ENCODE results near the gene KRTAP19-8.

KRTAP19-8 gene, protein sequence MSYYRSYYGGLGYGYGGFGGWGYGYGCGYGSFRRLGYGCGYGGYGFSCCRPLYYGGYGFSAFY

DNA sequence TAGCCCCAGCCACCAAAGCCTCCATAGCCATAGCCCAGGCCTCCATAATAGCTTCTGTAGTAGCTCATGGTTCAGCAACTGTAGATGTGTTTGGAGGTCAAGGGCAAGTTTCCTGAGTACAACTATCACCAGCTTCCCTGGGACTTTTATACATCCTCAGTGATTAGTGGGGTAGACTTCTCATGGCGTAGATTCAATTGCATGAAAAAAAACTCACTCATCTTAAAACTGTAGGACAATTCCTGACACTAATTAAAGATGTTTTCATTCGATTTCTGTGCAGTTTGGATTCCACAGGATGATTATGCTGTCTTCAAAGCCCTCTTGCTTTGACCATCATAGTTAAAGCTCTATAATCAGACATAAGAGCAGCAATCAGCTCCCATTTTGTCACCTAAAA, at the start of gene KRTAP19-8:
Gene KRTAP19-8 (minus strand): TSS at position 101 of the 400 bp plus-strand sequence. CDS start 33 bp downstream, at position 68.
- no peaks in the 10 kb centered on the region for H3K36me3 ChIP-seq (ENCODE audit: insufficient read depth, low read length)
- H3K79me2 ChIP-seq (ENCODE audit: insufficient read depth, low read length), result no peaks in the 10 kb centered on the region
- no peaks in the 10 kb centered on the region for H3K9me3 ChIP-seq (ENCODE audit: low read length)
- H3K9me2 ChIP-seq (ENCODE audit: low read depth, low read length), result no peaks in the 10 kb centered on the region
- no peaks in the 10 kb centered on the region for H3K4me1 ChIP-seq (ENCODE audit: insufficient read depth, low read length, severe bottlenecking)
- H2AFZ ChIP-seq (ENCODE audit: low read length), result no peak within 1 kb of the TSS
- H3K4me3 ChIP-seq (ENCODE audit: low read depth, low read length, poor library complexity, severe bottlenecking), result no peak within 1 kb of the TSS
- no peak within 1 kb of the TSS for H3K9ac ChIP-seq (ENCODE audit: low read length)
- 0 out of 2 replicates have a peak, but pooled peaks cover 8% of the 10 kb centered on the region for H3K27me3 ChIP-seq (ENCODE audit: insufficient read depth, low read length)
- no peak within 1 kb of the TSS for H3K4me2 ChIP-seq (ENCODE audit: low read length)
- no peaks in the 10 kb centered on the region for H4K20me1 ChIP-seq (ENCODE audit: insufficient read depth, low read length)
- H3K27ac ChIP-seq (ENCODE audit: low read depth, low read length, poor library complexity, severe bottlenecking), result no peak within 1 kb of the TSS
- no peaks in the 10 kb centered on the region for H3F3A ChIP-seq (ENCODE audit: insufficient read depth, low read length)
- TF ChIP-seq, protein P1, sequence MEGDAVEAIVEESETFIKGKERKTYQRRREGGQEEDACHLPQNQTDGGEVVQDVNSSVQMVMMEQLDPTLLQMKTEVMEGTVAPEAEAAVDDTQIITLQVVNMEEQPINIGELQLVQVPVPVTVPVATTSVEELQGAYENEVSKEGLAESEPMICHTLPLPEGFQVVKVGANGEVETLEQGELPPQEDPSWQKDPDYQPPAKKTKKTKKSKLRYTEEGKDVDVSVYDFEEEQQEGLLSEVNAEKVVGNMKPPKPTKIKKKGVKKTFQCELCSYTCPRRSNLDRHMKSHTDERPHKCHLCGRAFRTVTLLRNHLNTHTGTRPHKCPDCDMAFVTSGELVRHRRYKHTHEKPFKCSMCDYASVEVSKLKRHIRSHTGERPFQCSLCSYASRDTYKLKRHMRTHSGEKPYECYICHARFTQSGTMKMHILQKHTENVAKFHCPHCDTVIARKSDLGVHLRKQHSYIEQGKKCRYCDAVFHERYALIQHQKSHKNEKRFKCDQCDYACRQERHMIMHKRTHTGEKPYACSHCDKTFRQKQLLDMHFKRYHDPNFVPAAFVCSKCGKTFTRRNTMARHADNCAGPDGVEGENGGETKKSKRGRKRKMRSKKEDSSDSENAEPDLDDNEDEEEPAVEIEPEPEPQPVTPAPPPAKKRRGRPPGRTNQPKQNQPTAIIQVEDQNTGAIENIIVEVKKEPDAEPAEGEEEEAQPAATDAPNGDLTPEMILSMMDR (IDR thresholded peaks at IDR 0.05; ENCODE audit: low read length), result no peak
- TF ChIP-seq EZH2 (IDR thresholded peaks at IDR 0.05; ENCODE audit: borderline replicate concordance, low read length), result no peak

DNA sequence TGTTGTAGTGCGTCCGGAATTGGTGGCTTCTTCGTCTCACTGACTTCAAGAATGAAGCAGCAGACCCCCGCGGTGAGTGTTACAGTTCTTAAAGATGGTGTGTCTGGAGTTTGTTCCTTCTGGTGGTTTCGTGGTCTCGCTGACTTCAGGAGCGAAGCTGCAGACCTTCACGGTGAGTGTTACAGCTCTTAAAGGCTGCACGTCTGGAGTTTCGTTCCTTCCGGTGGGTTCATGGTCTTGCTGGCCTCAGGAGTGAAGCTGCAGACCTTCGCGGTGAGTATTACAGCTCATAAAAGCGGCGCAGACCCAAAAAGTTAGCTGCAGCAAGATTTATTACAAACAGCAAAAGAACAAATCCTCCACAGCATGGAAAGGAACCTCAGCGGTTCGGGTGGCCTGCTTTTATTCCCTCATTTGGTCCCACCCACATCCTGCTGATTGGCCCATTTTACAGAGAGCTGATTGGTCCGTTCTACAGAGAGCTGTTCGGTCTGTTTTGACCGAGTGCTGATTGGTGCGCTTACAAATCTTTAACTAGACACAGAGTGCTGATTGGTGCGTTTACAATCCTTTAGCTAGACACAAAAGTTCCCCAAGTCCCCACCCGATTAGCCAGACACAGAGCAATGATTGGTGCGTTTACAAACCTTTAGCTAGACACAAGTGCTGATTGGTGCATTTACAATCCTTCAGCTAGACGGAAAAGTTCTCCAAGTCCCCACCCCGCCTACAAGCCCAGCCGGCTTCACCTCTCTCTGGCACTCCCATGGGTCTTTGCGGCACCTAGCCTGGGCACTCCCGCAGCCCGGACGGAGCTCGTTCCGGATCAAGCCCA, 49.6 kb upstream of the KRTAP19-8 start:
- Histone ChIP-seq H3F3A (ENCODE audit: insufficient read depth, low read length) (no peaks in the 10 kb centered on the region), H3K9ac (ENCODE audit: low read length) (no peak overlapping the region), H3K79me2 (ENCODE audit: insufficient read depth, low read length) (no peaks in the 10 kb centered on the region), H2AFZ (ENCODE audit: low read length) (no peak overlapping the region), H3K27me3 (ENCODE audit: insufficient read depth, low read length) (no peaks in the 10 kb centered on the region), H3K27ac (ENCODE audit: low read depth, low read length, poor library complexity, severe bottlenecking) (no peak overlapping the region), H3K4me2 (ENCODE audit: low read length) (no peak overlapping the region), H3K9me3 (ENCODE audit: low read length) (no peaks in the 10 kb centered on the region), H4K20me1 (ENCODE audit: insufficient read depth, low read length) (no peaks in the 10 kb centered on the region), H3K9me2 (ENCODE audit: low read depth, low read length) (no peaks in the 10 kb centered on the region), H3K36me3 (ENCODE audit: insufficient read depth, low read length) (no peaks in the 10 kb centered on the region), H3K4me3 (ENCODE audit: low read depth, low read length, poor library complexity, severe bottlenecking) (no peak overlapping the region), H3K4me1 (ENCODE audit: insufficient read depth, low read length, severe bottlenecking) (no peaks in the 10 kb centered on the region)
- no peak for TF ChIP-seq EZH2 (IDR thresholded peaks at IDR 0.05; ENCODE audit: borderline replicate concordance, low read length)
- TF ChIP-seq, protein P1 (IDR thresholded peaks at IDR 0.05; ENCODE audit: low read length), result no peak

DNA sequence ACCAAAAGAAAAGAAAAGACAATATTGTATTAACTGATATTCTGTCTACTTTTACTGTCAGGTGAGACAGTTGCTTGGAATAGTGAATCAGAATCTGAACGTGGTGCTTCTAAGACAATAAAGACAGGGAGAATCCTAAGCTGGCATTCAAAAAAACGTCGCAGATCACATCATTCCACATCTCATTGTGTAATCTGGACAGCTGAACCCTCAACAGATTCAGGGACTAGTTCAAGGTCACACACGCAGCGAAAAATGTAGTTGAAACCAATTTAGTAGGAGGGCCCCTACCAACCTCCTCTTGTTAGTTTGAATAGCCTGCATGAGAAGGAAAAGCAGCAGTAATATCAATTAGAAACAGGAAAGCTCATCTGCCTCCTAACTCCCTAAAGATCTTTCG, 46.4 kb upstream of the KRTAP19-8 start:
- Histone ChIP-seq H3K4me1 (ENCODE audit: insufficient read depth, low read length, severe bottlenecking) (no peaks in the 10 kb centered on the region), H3K27me3 (ENCODE audit: insufficient read depth, low read length) (no peaks in the 10 kb centered on the region), H3K27ac (ENCODE audit: low read depth, low read length, poor library complexity, severe bottlenecking) (no peak overlapping the region), H3K4me3 (ENCODE audit: low read depth, low read length, poor library complexity, severe bottlenecking) (no peak overlapping the region), H3K36me3 (ENCODE audit: insufficient read depth, low read length) (no peaks in the 10 kb centered on the region), H3K4me2 (ENCODE audit: low read length) (no peak overlapping the region), H3K9me2 (ENCODE audit: low read depth, low read length) (no peaks in the 10 kb centered on the region), H3F3A (ENCODE audit: insufficient read depth, low read length) (no peaks in the 10 kb centered on the region), H3K9me3 (ENCODE audit: low read length) (no peaks in the 10 kb centered on the region), H2AFZ (ENCODE audit: low read length) (no peak overlapping the region), H4K20me1 (ENCODE audit: insufficient read depth, low read length) (no peaks in the 10 kb centered on the region), H3K79me2 (ENCODE audit: insufficient read depth, low read length) (no peaks in the 10 kb centered on the region), H3K9ac (ENCODE audit: low read length) (no peak overlapping the region)
- TF ChIP-seq, protein P1 (IDR thresholded peaks at IDR 0.05; ENCODE audit: low read length), result no peak
- no peak for TF ChIP-seq EZH2 (IDR thresholded peaks at IDR 0.05; ENCODE audit: borderline replicate concordance, low read length)
